HUDEP-2 (cell line): Measurements from ENCODE around the gene NUP62.
"Not testable (repeated sequence)": the region's sequence is repeated elsewhere in the genome, so short reads cannot be mapped to it uniquely, and the experiment has no call there.

Source experiments
- DNase-seq, 76 experiments: peaks; one replicate each; lab custom pipeline; 2025; ENCODE audit not compliant: unreplicated experiment in 76 of 76; lab: John Stamatoyannopoulos, UW

The NUP62 gene

GRCh38 chr19:49929121-49929610 lies at the start of gene NUP62, which contains the start of gene ATF5:
Gene NUP62, minus strand, starts transcription at chr19:49929504. Its CDS starts 19,697 bp downstream, at chr19:49909807.
Gene ATF5, plus strand, starts transcription at chr19:49929205. Its CDS starts 1,646 bp downstream, at chr19:49930851.
- DNase-seq = peak in 75 of 76 experiments; percentile 60 to 100 (median 92)

- DNase-seq = no peak
Observed at GRCh38 chr19:49978324-49978723, 49.0 kb upstream of the NUP62 start.

- DNase-seq = no peak
Observed at GRCh38 chr19:49977881-49978280, 48.6 kb upstream of the NUP62 start.

GRCh38 chr19:49977076-49977475 lies 47.8 kb upstream of the NUP62 start:
- DNase-seq = no peak

- no peak for DNase-seq
Observed at GRCh38 chr19:49976496-49976895, 47.2 kb upstream of the NUP62 start.

GRCh38 chr19:49975051-49975450 lies 45.7 kb upstream of the NUP62 start:
- DNase-seq = no peak

GRCh38 chr19:49973987-49974386 lies 44.7 kb upstream of the NUP62 start:
- no peak for DNase-seq

- no peak for DNase-seq
Observed at GRCh38 chr19:49972841-49973240, 43.5 kb upstream of the NUP62 start.

GRCh38 chr19:49971991-49972411 lies 42.7 kb upstream of the NUP62 start:
- no peak for DNase-seq

- not testable (repeated sequence) for DNase-seq
Observed at GRCh38 chr19:49969355-49969754, 40.1 kb upstream of the NUP62 start.

- no peak for DNase-seq
Observed at GRCh38 chr19:49968279-49968922, 39.1 kb upstream of the NUP62 start.

GRCh38 chr19:49960980-49961379 lies 31.7 kb upstream of the NUP62 start, which contains the start of gene SIGLEC11:
Gene SIGLEC11, minus strand, starts transcription at chr19:49961172. Its CDS starts 91 bp downstream, at chr19:49961081.
- not testable (repeated sequence) for DNase-seq

- DNase-seq = not testable (repeated sequence)
Observed at GRCh38 chr19:49959892-49960291, 30.6 kb upstream of the NUP62 start.

- not testable (repeated sequence) for DNase-seq
Observed at GRCh38 chr19:49958596-49958995, 29.3 kb upstream of the NUP62 start.

- not testable (repeated sequence) for DNase-seq
Observed at GRCh38 chr19:49958144-49958543, 28.8 kb upstream of the NUP62 start.

- no peak for DNase-seq
Observed at GRCh38 chr19:49957262-49957915, 28.1 kb upstream of the NUP62 start.

- DNase-seq = no peak
Observed at GRCh38 chr19:49956115-49956495, 26.8 kb upstream of the NUP62 start.

GRCh38 chr19:49954933-49955332 lies 25.6 kb upstream of the NUP62 start:
- no peak for DNase-seq

GRCh38 chr19:49954092-49954829 lies 25.0 kb upstream of the NUP62 start:
- no peak for DNase-seq

- DNase-seq = no peak
Observed at GRCh38 chr19:49953416-49953815, 24.1 kb upstream of the NUP62 start.

- no peak for DNase-seq
Observed at GRCh38 chr19:49952906-49953305, 23.6 kb upstream of the NUP62 start.
